AG04449 (cell line): ENCODE data around the gene FBLIM1.

ENCODE experiments used
- CTCF ChIA-PET: fragments of 350-600 bp; formaldehyde crosslinking; extraction: SDS; loops from one replicate; lab custom pipeline; 2021; ENCODE audit warnings: antibody characterized with exemption; lab: Yijun Ruan, JAX
- POLR2A ChIA-PET: fragments of 400-600, 350-600 bp; formaldehyde crosslinking; extraction: SDS; loops from one replicate; lab custom pipeline; 2020; ENCODE audit warnings: antibody characterized with exemption, inconsistent platforms; lab: Yijun Ruan, JAX
- DNase-seq: peaks from one replicate; pipeline ENCODE4 v3.0.0-alpha.2; 2010; ENCODE audit warnings: low read depth, low spot score
- H3K4me3 ChIP-seq: 2 replicates; pipeline ENCODE4 v1.5.1; 2011; ENCODE audit warnings: low read depth, mild to moderate bottlenecking, control low read depth, low read length
- TF ChIP-seq, protein P1 (sequence below): IDR thresholded peaks from one replicate; pipeline ENCODE4 v1.5.1; 2011; ENCODE audit warnings: mild to moderate bottlenecking, moderate library complexity, low read length, control low read depth, inconsistent platforms; ENCODE audit not compliant: insufficient read depth; ENCODE audit errors: missing control alignments

The FBLIM1 gene

DNA sequence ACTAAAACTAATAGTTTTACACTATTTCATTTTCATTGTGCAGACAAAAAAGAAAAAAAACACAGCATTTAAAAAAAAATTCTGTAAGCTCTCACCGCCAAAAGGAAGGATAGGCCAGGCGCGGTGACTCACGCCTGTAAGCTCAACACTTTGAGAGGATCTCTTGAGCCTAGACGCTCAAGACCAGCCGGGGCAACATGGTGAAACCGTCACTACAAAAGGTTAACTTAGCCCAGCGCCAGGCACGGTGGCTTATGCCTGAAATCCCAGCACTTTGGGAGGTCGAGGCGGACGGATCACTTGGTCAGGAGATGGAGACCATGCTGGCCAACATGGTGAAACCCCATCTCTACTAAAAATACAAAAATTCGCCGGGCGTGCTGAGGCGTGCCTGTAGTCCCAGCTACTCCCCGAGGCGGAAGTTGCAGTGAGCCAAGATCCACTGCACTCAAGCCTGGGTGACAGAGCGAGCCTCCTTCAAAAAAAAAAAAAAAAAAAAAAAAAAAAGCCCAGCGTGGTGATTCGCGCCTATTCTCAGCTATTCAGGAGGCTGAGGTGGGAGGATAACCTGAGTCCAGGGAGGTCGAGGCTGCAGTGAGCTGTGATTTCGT, 74.6 kb downstream of the FBLIM1 start:
- CTCF ChIA-PET = interaction anchor here (0.8 to 3.3 kb wide), 10 partner anchors 8 to 162 kb away, joined by 3 to 61 read pairs (median 4); no protein-coding TSS in a partner anchor
- no peak for DNase-seq

DNA sequence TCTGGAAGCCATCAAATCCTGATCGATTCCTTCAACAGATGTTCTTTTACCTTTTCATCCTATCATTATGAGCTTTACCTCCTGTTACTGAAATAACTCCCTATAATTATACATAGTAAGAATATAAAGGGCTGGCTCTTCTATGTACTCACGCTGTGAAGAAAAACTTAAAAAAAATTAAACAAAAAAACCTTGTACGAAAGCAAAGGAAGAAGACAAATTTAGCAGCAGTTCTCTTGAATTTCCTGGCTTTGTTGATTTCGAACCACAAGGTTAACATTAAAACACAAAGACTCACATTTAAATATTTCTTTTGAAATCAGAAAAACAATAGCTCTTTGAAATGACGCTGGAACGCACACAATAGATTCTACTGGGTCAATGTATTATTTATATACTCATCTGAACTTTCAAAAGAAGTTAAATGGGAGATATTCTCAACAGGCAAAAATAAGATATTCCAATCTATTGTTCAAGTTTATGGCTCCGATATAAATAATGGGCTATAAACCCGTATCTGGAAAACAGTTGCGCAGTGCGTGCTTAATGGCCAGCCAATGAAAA, 75.3 kb downstream of the FBLIM1 start:
- peak overlapping the region; percentile 80 for H3K4me3 ChIP-seq
- TF ChIP-seq, protein P1, sequence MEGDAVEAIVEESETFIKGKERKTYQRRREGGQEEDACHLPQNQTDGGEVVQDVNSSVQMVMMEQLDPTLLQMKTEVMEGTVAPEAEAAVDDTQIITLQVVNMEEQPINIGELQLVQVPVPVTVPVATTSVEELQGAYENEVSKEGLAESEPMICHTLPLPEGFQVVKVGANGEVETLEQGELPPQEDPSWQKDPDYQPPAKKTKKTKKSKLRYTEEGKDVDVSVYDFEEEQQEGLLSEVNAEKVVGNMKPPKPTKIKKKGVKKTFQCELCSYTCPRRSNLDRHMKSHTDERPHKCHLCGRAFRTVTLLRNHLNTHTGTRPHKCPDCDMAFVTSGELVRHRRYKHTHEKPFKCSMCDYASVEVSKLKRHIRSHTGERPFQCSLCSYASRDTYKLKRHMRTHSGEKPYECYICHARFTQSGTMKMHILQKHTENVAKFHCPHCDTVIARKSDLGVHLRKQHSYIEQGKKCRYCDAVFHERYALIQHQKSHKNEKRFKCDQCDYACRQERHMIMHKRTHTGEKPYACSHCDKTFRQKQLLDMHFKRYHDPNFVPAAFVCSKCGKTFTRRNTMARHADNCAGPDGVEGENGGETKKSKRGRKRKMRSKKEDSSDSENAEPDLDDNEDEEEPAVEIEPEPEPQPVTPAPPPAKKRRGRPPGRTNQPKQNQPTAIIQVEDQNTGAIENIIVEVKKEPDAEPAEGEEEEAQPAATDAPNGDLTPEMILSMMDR = no peak
- CTCF ChIA-PET = interaction anchor here (0.8 to 3.3 kb wide), 9 partner anchors 9 to 161 kb away, joined by 3 to 61 read pairs (median 3); no protein-coding TSS in a partner anchor
- POLR2A ChIA-PET = interaction anchor here (0.6 to 1.5 kb wide), 5 partner anchors 14 to 118 kb away, joined by 3 to 8 read pairs (median 4); partner anchors contain the start of gene SPEN
- DNase-seq = no peak

More for the DNA sequence above, 74.6 kb downstream of the FBLIM1 start:
- peak overlapping the region; percentile 80 for H3K4me3 ChIP-seq
- POLR2A ChIA-PET = interaction anchor here (0.6 to 1.5 kb wide), 5 partner anchors 14 to 119 kb away, joined by 3 to 8 read pairs (median 4); partner anchors contain the start of gene SPEN
- TF ChIP-seq, protein P1 = no peak

DNA sequence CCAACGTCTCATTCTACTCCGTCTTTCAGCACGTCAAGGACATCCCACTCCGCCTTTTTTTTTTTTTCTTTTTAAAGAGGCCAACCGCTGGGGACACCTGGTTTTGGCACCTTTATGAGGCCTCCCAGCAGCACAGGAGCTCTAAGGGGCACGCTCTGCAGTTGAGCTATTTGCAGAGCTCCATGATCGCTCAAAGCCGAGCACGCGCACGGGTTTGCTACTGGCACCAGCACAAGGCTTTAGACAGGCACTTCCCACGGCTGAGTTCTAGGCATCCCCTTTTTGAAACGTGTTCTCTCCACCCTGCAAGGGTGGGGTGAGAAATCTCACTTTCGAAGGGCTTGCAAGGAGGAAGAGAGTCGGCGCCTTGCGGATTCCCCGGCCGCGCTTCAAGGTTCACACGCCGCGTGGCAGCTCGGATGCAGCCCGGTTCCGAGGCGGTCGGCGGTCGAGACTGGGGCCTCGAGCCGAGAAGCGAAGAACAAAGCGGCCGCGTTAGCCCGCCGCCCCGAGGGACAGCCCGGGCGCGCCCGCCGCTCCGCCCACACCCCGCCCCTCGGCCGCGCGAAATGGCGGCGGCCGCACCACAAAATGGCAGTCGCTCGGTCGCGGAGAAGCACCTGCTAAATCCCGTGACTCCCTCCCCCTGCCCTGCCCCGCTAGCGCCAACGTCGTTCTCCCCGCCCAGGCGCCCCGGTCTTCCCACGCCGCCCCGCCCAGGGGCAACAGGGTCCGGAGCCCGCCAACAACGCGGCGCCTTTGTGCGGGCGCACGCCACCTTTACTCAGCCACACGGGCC, 76.0 kb downstream of the FBLIM1 start:
- ChIA-PET CTCF (interaction anchor here (1.0 to 3.3 kb wide), 4 partner anchors 8 to 160 kb away, joined by 3 to 61 read pairs (median 4); no protein-coding TSS in a partner anchor), POLR2A (interaction anchor here (0.6 to 1.5 kb wide), 5 partner anchors 10 to 38 kb away, joined by 3 to 8 read pairs (median 4); partner anchors contain the start of gene SPEN)
- DNase-seq = no peak
- TF ChIP-seq, protein P1 = no peak
- peak overlapping the region; percentile 80 for H3K4me3 ChIP-seq

DNA sequence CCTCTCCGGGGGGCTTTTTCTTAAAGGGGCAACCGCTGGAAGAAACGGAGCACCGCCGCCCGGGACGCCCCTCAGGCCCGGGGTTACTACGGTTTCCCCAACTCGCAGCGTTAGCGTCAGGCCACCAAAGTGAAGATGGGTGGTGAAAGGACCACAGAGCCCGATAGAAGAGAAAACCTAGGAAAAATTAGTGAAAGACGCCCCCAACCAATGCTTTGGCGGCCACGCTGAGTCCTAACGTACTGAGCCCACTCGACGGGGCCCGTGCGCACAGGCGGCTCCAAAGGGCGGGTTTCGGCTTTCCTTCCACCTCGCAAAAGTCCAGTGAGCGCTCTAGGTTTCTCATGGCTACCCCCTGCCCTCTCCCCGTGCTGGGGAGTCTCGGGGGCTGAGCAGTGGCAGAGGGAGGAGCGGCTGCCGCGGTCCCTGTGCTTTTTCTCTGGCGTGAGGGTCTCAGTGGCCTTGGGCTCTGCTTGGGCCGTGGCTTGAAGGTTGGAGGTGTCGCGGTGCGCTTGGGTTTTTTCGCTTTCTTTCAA, 76.7 kb downstream of the FBLIM1 start:
- H3K4me3 ChIP-seq = peak overlapping the region; percentile 80
- DNase-seq = no peak
- TF ChIP-seq, protein P1 = no peak
- ChIA-PET CTCF (interaction anchor here (1.9 kb wide), 1 partner anchor 11 kb away, joined by 4 read pairs; no protein-coding TSS in a partner anchor), POLR2A (interaction anchor here (0.8 to 1.0 kb wide), 2 partner anchors 11 to 12 kb away, joined by 3 to 10 read pairs; partner anchors contain the start of gene SPEN)

DNA sequence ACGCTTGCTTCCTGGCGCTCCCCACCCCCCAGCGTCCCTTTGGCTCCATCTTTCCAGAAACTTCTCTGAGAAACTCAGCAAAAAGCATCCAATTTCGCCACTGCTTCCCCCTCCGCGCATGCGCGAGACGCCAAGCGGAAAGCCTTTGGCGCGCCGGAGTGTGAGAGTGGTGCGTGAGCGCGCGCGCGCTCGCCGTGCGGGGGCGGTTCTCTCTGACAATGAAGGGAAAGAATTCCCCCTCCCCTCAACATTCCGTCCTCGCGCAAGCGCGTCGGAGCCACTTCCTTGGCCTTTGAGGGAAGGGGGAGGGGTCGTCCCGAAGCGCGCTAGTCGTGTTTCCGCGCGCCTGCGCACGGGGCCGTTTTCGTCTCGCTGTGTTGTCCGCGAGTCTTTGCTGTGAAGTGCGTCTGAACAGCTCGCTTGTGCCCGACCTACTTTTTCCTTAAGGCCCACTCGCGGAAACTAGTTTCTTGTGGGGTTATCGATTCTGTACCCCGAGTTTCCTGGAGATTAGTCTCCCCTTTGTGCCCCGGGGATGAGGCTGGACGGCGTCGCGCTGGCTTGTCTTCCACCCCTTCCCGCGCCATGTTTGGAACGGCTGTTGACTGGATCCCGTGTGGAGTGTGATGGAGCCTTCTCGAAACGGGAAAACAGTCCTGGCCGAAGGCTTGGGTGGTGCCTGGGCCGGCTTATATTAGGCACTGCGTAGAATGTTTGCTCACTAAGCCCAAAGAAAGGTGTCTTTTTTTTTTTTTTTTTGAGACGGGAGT, 77.3 kb downstream of the FBLIM1 start:
- TF ChIP-seq, protein P1 = no peak
- POLR2A ChIA-PET = interaction anchor here (1.0 kb wide), 1 partner anchor 12 kb away, joined by 10 read pairs; the partner anchor contains the start of gene SPEN
- H3K4me3 ChIP-seq = peak overlapping the region; percentile 80
- peak; percentile 91 for DNase-seq
- CTCF ChIA-PET = interaction anchor here (1.9 kb wide), 1 partner anchor 10 kb away, joined by 4 read pairs; no protein-coding TSS in a partner anchor
